Measurements from ENCODE around the gene SUCLA2. TPM values are rescaled to one million over a fixed set of nuclear protein-coding genes. Genes with fewer than 3 reads are reported as not detected.

SUCLA2 gene
- total and polyA plus RNA-seq, 2 experiments from 2014 or later = 56.0 to 84.2 TPM

- TF ChIP-seq REST (IDR thresholded peaks at IDR 0.05; ENCODE audit: unreplicated experiment) (no peak), NANOG (IDR thresholded peaks at IDR 0.05; ENCODE audit: borderline replicate concordance) (no peak)
Observed at GRCh38 chr13:47897411-47898050, 103.5 kb downstream of the SUCLA2 start (continued).

- no peak overlapping the region for H3K27ac ChIP-seq (ENCODE audit: low read depth)
- no peak for TF ChIP-seq CREB1 (CRISPR knock-in tag; IDR thresholded peaks at IDR 0.05; ENCODE audit: low read depth)
- no peak for TF ChIP-seq EZH2phosphoT487 (IDR thresholded peaks at IDR 0.05; ENCODE audit: unreplicated experiment)
- no peak for TF ChIP-seq EZH2 (IDR thresholded peaks at IDR 0.05; ENCODE audit: low read depth, unreplicated experiment)
- TF ChIP-seq ETS1 (IDR thresholded peaks at IDR 0.05) = no peak
- no peak for TF ChIP-seq STAT1 (IDR thresholded peaks at IDR 0.05; ENCODE audit: unreplicated experiment)
- no peak for TF ChIP-seq ZNF331 (CRISPR knock-in tag; IDR thresholded peaks at IDR 0.05; ENCODE audit: low read depth)
- no peak for TF ChIP-seq POLR2AphosphoS5 (IDR thresholded peaks at IDR 0.05; ENCODE audit: low read depth)
- no peak for TF ChIP-seq ZNF462 (CRISPR knock-in tag; IDR thresholded peaks at IDR 0.05)
- no peak for TF ChIP-seq CTCF (conservative IDR thresholded peaks at IDR 0.05; ENCODE audit: low read depth in 2 of 2)
- TF ChIP-seq NANOG (IDR thresholded peaks at IDR 0.05; ENCODE audit: borderline replicate concordance) = no peak
Observed at GRCh38 chr13:47896546-47896945, 104.5 kb downstream of the SUCLA2 start.

More at GRCh38 chr13:47896546-47896945, 104.5 kb downstream of the SUCLA2 start:
- no peaks in the 10 kb centered on the region for H3K4me1 ChIP-seq (ENCODE audit: insufficient read depth)
- Mint-ChIP-seq H3K27me3 (ENCODE audit: insufficient read depth, low read depth, poor library complexity) (peaks cover 2% of the 10 kb centered on the region), H3K9me3 (peaks cover 9% of the 10 kb centered on the region; the same call in 2 of the 3 replicates), H3K4me1 (peaks cover 5% of the 10 kb centered on the region; the same call in 1 of the 3 replicates), H3K27ac (no peak overlapping the region), H3K36me3 (ENCODE audit: low read depth) (no peaks in the 10 kb centered on the region), H3K4me3 (no peak overlapping the region)
- no peaks in the 10 kb centered on the region for H3K36me3 ChIP-seq (ENCODE audit: insufficient read depth)
- ATAC-seq (no peak), DNase-seq (ENCODE audit: low spot score) (no peak)
- no peaks in the 10 kb centered on the region for H4K20me1 ChIP-seq (replicated peaks; ENCODE audit: insufficient read depth)
- no peak overlapping the region for H3K4me3 ChIP-seq
- H2AFZ ChIP-seq = no peak overlapping the region
- H3K79me2 ChIP-seq (replicated peaks; ENCODE audit: insufficient read depth) = no peaks in the 10 kb centered on the region
- H3K27me3 ChIP-seq (ENCODE audit: insufficient read depth) = no peaks in the 10 kb centered on the region
- no peak overlapping the region for H3K4me2 ChIP-seq
- H3K9me2 ChIP-seq (ENCODE audit: insufficient read depth) = no peaks in the 10 kb centered on the region
- no peaks in the 10 kb centered on the region for H3F3A ChIP-seq (replicated peaks; ENCODE audit: low read depth)

Data from GM23338 (cell line).